ENCODE data around the gene CRIP2. TPM values are rescaled to one million over a fixed set of nuclear protein-coding genes. Genes with fewer than 3 reads are reported as not detected.
A peak's percentile ranks its signal among the peaks of the same experiment; 100 is the strongest.

The CRIP2 gene
- total and polyA plus RNA-seq, 2 of the 13 experiments (the other 11 are each of a cell fraction or from before 2014, with no cell fraction given), result 31.6 to 37.9 TPM

DNA sequence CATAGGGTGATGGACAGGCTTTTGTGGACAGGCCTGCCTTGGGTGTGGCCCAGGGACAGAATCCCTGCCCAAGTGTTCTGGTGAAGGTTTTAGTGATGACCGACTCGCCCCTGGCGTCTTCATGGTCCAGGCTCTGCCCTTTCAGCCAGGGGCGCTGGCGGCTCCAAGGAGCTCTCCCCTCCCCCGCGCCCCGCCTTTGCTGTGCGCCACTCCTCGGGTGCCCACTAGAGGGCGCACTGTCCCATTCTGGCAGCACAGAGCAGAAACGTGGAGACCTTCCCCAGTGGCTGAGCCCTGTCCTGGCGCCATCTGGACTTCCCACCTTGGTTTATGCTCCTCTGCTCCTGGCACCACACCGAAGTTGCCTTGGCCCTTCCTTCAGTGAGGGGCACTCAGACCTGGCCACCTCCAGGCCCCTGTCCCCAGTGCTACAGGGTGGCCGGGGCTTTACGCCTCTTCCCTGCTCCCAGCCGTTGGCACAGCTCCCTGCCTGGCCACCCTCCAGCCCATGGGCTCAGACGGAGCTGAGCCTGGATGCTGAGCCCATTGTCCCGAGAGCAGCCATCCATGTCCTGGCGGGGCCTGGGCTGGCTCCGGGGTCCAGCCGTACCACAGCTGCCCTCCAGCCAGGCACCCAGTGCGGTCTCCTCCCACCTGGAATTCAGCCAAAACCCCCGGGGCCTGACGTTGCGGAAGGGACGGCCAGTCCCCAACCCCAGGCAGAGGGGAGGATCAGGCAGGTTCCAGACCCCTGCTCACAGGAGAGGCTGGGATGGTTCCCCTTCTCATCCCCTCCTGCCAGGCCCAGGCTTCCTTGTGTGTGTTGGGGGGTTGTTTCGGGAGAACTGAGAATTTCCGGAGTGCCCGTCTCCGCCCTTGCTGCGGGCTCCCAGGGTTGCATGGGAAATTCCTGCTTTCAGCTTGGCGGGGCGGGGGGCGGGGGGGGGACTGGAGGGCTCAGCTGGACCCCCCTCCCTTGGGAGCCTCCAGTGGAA is 6.5 kb downstream of the CRIP2 start (continued):
- TF ChIP-seq ZBTB3 (CRISPR knock-in tag; IDR thresholded peaks at IDR 0.05; ENCODE audit: borderline replicate concordance, low read depth) (no peak), SALL1 (CRISPR knock-in tag; IDR thresholded peaks at IDR 0.05) (peak; percentile 65), ZNF839 (CRISPR knock-in tag; IDR thresholded peaks at IDR 0.05; ENCODE audit: borderline replicate concordance) (no peak), HMGXB4 (CRISPR knock-in tag; IDR thresholded peaks at IDR 0.05; ENCODE audit: borderline replicate concordance in 1 of 2, low read depth in 1 of 2) (peak; percentile 84 to 89), BORCS8-MEF2B (CRISPR knock-in tag; IDR thresholded peaks at IDR 0.05) (peak; percentile 57; the same call in 1 of the 2 replicates), KDM6A (CRISPR knock-in tag; IDR thresholded peaks at IDR 0.05; ENCODE audit: low read depth) (no peak), ZEB1 (IDR thresholded peaks at IDR 0.05; ENCODE audit: insufficient replicate concordance, low read depth) (no peak), ZBTB7B (CRISPR knock-in tag; IDR thresholded peaks at IDR 0.05) (peak; percentile 80; the same call in 1 of the 2 replicates), MED1 (CRISPR knock-in tag; IDR thresholded peaks at IDR 0.05) (peak; percentile 50; the same call in 1 of the 2 replicates), MAF1 (CRISPR knock-in tag; IDR thresholded peaks at IDR 0.05; ENCODE audit: borderline replicate concordance) (no peak), ZNF205 (CRISPR knock-in tag; IDR thresholded peaks at IDR 0.05) (peak; percentile 65; the same call in 1 of the 2 replicates), ZBTB49 (CRISPR knock-in tag; IDR thresholded peaks at IDR 0.05; ENCODE audit: borderline replicate concordance) (peak; percentile 67; the same call in 1 of the 2 replicates), RARG (CRISPR knock-in tag; IDR thresholded peaks at IDR 0.05; ENCODE audit: low read depth) (no peak)
- TF ChIP-seq, protein P1, sequence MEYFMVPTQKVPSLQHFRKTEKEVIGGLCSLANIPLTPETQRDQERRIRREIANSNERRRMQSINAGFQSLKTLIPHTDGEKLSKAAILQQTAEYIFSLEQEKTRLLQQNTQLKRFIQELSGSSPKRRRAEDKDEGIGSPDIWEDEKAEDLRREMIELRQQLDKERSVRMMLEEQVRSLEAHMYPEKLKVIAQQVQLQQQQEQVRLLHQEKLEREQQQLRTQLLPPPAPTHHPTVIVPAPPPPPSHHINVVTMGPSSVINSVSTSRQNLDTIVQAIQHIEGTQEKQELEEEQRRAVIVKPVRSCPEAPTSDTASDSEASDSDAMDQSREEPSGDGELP (IDR thresholded peaks at IDR 0.05; ENCODE audit: borderline replicate concordance, low read depth), result peak; percentile 40; the same call in 1 of the 2 replicates
- TF ChIP-seq, protein P2, sequence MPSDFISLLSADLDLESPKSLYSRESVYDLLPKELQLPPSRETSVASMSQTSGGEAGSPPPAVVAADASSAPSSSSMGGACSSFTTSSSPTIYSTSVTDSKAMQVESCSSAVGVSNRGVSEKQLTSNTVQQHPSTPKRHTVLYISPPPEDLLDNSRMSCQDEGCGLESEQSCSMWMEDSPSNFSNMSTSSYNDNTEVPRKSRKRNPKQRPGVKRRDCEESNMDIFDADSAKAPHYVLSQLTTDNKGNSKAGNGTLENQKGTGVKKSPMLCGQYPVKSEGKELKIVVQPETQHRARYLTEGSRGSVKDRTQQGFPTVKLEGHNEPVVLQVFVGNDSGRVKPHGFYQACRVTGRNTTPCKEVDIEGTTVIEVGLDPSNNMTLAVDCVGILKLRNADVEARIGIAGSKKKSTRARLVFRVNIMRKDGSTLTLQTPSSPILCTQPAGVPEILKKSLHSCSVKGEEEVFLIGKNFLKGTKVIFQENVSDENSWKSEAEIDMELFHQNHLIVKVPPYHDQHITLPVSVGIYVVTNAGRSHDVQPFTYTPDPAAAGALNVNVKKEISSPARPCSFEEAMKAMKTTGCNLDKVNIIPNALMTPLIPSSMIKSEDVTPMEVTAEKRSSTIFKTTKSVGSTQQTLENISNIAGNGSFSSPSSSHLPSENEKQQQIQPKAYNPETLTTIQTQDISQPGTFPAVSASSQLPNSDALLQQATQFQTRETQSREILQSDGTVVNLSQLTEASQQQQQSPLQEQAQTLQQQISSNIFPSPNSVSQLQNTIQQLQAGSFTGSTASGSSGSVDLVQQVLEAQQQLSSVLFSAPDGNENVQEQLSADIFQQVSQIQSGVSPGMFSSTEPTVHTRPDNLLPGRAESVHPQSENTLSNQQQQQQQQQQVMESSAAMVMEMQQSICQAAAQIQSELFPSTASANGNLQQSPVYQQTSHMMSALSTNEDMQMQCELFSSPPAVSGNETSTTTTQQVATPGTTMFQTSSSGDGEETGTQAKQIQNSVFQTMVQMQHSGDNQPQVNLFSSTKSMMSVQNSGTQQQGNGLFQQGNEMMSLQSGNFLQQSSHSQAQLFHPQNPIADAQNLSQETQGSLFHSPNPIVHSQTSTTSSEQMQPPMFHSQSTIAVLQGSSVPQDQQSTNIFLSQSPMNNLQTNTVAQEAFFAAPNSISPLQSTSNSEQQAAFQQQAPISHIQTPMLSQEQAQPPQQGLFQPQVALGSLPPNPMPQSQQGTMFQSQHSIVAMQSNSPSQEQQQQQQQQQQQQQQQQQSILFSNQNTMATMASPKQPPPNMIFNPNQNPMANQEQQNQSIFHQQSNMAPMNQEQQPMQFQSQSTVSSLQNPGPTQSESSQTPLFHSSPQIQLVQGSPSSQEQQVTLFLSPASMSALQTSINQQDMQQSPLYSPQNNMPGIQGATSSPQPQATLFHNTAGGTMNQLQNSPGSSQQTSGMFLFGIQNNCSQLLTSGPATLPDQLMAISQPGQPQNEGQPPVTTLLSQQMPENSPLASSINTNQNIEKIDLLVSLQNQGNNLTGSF (CRISPR knock-in tag; IDR thresholded peaks at IDR 0.05), result no peak

Data from HepG2 (cell line).